Measurements from ENCODE around the gene UVSSA. TPM values are rescaled to one million over a fixed set of nuclear protein-coding genes. Genes with fewer than 3 reads are reported as not detected.

Gene UVSSA
- polyA plus RNA-seq, 1 of the 3 experiments (the other 2 are of a cell fraction), result 14.9 TPM

GRCh38 chr4:1417522-1418390 lies 70.7 kb downstream of the UVSSA start:
- peak; percentile 30 for DNase-seq

More at GRCh38 chr4:1417522-1418390, 70.7 kb downstream of the UVSSA start:
- 30% methylated on average over 33 of the region's 33 CpGs for WGBS (ENCODE audit: low lambda C conversion rate)
- no peak for TF ChIP-seq GATA2 (CRISPR knock-in tag; IDR thresholded peaks at IDR 0.05)
- no peak for TF ChIP-seq SMC3 (IDR thresholded peaks at IDR 0.05; ENCODE audit: low read depth, low read length)
- TF ChIP-seq GABPA (IDR thresholded peaks at IDR 0.05; ENCODE audit: low read depth), result no peak
- no peak for TF ChIP-seq EZH2phosphoT487 (IDR thresholded peaks at IDR 0.05; ENCODE audit: borderline replicate concordance, low read depth)
- no peak for TF ChIP-seq MXI1 (IDR thresholded peaks at IDR 0.05; ENCODE audit: low read depth, low read length)
- TF ChIP-seq FOSL2 (IDR thresholded peaks at IDR 0.05; ENCODE audit: borderline replicate concordance, low read depth), result no peak
- no peak for TF ChIP-seq POLR2AphosphoS5 (IDR thresholded peaks at IDR 0.05; ENCODE audit: low read depth, low read length)
- no peak for TF ChIP-seq YY1 (IDR thresholded peaks at IDR 0.05; ENCODE audit: low read depth)
- no peak for TF ChIP-seq MEF2A (IDR thresholded peaks at IDR 0.05; ENCODE audit: borderline replicate concordance, low read depth)
- TF ChIP-seq TEAD4 (IDR thresholded peaks at IDR 0.05; ENCODE audit: borderline replicate concordance, insufficient read depth), result no peak
- TF ChIP-seq RXRA (IDR thresholded peaks at IDR 0.05; ENCODE audit: borderline replicate concordance, low read depth), result no peak
- TF ChIP-seq TAF1 (IDR thresholded peaks at IDR 0.05; ENCODE audit: borderline replicate concordance, low read depth, low read length), result no peak
- TF ChIP-seq EP300 (IDR thresholded peaks at IDR 0.05; ENCODE audit: borderline replicate concordance in 1 of 2, low read depth in 1 of 2, low read length in 1 of 2), result no peak
- TF ChIP-seq REST (IDR thresholded peaks at IDR 0.05; ENCODE audit: low read depth, low read length), result no peak
- TF ChIP-seq MAX (IDR thresholded peaks at IDR 0.05; ENCODE audit: low read depth), result no peak
- TF ChIP-seq ELF1 (IDR thresholded peaks at IDR 0.05), result no peak
- no peak for TF ChIP-seq CHD2 (IDR thresholded peaks at IDR 0.05; ENCODE audit: low read length, partially characterized antibody)
- no peak for TF ChIP-seq IRF3 (IDR thresholded peaks at IDR 0.05; ENCODE audit: low read depth, low read length)
- TF ChIP-seq NFIC (IDR thresholded peaks at IDR 0.05; ENCODE audit: borderline replicate concordance), result no peak
- Histone ChIP-seq H2AFZ (ENCODE audit: low read depth) (no peak overlapping the region), H3F3A (replicated peaks; ENCODE audit: insufficient read depth) (no peaks in the 10 kb centered on the region), H3K9me3 (no peaks in the 10 kb centered on the region), H3K79me2 (ENCODE audit: insufficient read depth) (no peaks in the 10 kb centered on the region), H3K27ac (ENCODE audit: low read depth in 2 of 2, low read length in 1 of 2) (no peak overlapping the region), H3K36me3 (replicated peaks in 1 of 2; ENCODE audit: control insufficient read depth in 1 of 2, insufficient read depth in 2 of 2, low read length in 1 of 2) (no peaks in the 10 kb centered on the region), H3K4me3 (ENCODE audit: low read depth in 2 of 2, low read length in 1 of 2) (no peak overlapping the region), H3K4me1 (ENCODE audit: control insufficient read depth in 1 of 2, insufficient read depth in 2 of 2, low read depth in 1 of 2, low read length in 1 of 2) (no peaks in the 10 kb centered on the region), H3K4me2 (no peak overlapping the region), H4K20me1 (ENCODE audit: insufficient read depth) (no peaks in the 10 kb centered on the region), H3K9ac (no peak overlapping the region), H3K9me2 (no peaks in the 10 kb centered on the region), H3K27me3 (ENCODE audit: insufficient read depth) (peaks cover 82% of the 10 kb centered on the region)
- CTCF ChIA-PET, result interaction anchor here (0.6 to 1.5 kb wide), 4 partner anchors 61 to 202 kb away, joined by 3 to 4 read pairs (median 3); no protein-coding TSS in a partner anchor
- POLR2A ChIA-PET, result no interaction called here

All from SK-N-SH (cell line).